Activated CD4-positive, alpha-beta T cell treated with anti-CD3 and anti-CD28 coated beads, Interleukin-2, amount 50 U/mL, for 24 hours (primary cell): ENCODE data around the gene SYK.

Experiments used
- DNase-seq, 2 donors: peaks; one replicate each; pipeline ENCODE4 v3.0.0-alpha.2; 2020; ENCODE audit warnings: low read depth in 1 of 2, low spot score in 1 of 2

SYK gene

DNA sequence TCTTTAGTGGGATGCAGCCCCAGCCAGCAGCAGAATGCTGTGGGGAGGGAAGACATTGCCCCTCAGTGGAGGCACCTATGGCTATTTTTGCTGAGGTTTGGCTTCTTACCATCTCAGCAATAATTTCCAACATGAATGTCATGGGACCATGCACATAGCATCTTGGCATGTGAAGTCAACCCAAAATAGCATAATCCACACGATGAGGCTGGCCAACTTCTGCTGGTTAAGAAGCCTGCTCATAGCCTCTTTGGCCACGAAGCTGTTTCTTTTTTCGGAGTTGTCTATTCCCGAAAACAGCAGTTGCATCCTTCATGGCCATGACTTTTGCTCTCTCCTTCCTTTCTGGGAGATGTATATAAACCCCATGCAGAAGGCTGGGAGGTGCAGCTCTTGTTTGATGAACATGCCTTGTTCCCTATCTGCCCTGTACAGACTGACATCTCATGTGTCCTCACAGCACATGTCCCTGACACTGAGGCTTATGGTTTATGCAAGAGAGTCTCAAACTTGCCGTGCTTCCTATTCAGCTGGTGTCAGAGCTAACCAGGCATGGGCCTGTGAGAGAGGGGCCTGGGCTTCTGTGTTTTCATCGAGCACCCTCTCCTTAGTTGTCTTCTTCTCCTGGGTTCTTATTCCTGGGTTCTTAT is 45.3 kb downstream of the SYK start:
- DNase-seq: no peak

GRCh38 chr9:90847971-90848370 is 46.4 kb downstream of the SYK start:
- DNase-seq: no peak

DNA sequence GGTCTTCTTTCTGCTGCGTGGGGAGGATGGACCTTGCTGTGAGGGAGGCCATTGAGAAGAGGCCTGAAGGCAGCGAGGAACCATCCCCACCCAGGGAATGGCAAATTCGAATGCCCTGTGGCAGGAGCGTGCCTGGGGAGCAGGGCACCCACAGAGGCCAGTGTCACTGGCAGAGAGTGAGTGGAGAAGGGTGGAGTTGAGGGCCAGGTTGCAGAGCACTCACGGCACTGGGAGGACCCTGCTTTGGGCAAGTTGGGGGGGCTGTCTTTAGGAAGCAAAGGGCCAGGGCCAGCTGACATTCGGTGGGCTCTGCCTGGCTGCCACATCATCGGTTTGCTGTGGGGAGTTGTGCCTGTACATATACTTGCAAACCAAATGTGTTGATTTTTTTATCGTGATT is 47.2 kb downstream of the SYK start:
- no peak for DNase-seq

DNA sequence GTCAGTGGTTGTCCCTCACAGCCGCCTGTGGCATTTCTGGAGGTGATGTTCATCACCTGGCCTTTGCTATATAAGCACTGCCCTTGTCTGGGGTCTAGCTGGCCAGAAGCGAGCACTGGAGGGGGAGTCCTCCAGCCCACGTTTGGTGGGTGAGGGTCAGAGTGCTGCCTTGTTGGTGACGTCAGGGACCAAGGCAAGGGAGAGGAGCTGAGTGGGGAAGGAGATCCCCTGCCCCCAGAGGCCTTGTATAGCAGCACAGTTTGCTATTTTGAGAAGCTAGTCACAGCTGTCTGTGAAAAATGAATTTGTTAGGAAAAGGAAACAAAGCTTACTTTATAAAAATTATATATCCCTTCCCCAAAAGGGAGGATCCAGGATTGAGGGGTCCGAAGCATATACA is 49.8 kb downstream of the SYK start:
- DNase-seq: no peak

GRCh38 chr9:90853945-90854344 is 52.3 kb downstream of the SYK start:
- DNase-seq: no peak

DNA sequence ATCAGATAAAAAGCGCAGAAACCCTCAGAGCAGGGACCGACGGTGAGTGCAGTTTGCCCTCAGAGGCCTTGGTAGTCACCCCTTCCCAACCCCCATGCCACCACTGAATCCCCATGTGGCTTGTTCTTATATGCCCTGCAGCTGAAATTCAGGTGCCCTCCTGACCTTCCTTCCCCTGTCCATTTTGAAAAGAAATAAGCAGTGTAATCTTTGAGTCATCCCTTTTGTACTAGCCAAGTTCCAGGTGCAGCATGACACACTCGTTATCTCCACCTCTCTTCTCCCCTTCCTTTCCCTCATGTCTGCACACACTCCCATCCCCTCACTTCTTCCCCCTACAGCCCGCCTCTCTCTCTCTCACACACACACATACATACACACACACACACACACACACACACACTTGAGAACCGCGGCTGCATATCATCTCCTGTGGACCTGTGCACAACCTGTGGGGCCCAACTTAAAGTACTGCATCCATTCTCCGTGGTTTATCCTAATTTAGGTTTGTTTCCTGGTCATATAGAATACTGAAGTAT is 53.1 kb downstream of the SYK start:
- DNase-seq: no peak

DNA sequence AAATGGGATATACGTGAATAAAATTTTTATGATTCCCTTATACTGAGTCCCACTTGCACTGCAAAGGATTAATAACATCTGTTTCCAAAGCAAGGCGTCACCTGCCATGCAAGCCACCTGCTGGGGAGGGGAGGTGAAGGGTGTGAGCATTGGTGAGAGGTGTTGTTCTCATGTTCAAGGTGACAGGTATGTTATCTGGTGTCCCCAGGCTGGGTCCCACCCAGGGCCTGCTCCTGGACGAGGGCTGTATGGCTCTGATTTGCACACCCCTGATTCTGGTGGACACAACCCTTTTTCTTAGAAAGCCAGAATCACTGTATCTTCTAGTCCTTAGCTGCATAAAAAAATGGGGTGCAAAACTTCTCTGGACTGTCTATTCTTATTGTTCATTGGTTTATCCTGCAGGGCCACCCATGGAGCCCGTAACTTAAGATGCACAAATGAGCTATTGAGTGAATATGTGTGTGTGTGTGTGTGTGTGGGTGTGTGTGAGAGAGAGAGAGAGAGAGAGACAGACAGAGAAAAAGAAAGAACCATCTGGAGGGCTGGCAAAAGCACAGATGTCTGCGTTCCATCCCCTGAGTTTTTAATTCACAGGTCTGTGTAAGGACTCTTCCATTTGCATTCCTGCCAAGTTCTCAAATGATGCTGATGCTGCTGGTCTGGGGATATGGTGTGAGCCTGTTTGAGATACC is 53.7 kb downstream of the SYK start:
- no peak for DNase-seq

GRCh38 chr9:90857091-90857490 is 55.5 kb downstream of the SYK start:
- no peak for DNase-seq

GRCh38 chr9:90857855-90858254 is 56.2 kb downstream of the SYK start:
- DNase-seq: no peak

- no peak for DNase-seq
Observed at GRCh38 chr9:90858457-90858901, 56.9 kb downstream of the SYK start.

DNA sequence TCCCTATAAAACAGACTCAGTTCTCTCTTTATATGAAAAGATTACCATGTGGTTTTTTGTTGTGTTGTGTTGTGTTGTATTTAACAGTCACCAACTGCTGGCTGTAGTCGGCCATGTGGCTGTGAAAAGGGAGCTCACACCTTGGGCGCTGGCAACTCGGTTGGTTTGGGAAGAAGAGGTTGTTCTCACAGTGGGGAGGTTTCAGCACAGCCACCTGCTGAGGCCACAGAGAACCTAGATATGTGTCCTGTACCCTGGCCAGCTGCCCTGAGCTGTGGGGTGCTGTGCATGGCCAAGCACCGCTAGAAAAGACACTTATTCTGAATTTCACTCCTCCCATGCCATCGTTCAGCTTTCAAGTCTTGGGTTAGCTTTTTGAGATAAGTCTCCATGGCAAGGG is 58.8 kb downstream of the SYK start:
- DNase-seq: no peak

DNA sequence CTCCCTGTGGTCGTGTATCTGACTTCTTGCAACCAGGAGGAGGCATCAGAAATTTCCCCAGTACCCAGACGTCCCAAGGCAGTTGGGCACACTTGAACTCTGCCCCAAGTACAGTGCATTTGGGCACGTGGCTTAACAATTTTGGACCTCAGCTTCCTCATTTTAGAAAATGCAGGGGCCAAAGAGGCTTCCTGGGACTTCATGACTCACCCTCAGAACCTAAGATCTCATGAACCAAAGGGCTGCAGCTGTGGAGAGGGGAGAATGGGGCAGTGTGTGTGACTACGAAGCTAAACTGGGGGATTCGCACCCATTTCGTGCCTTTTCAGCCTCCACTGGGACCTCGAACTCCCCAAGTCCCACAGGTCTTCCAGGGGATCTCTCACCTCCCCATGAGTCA is 59.2 kb downstream of the SYK start:
- no peak for DNase-seq

- DNase-seq: no peak
Observed at GRCh38 chr9:90861380-90861779, 59.8 kb downstream of the SYK start.

GRCh38 chr9:90861826-90862740 is 60.5 kb downstream of the SYK start:
- no peak for DNase-seq

DNA sequence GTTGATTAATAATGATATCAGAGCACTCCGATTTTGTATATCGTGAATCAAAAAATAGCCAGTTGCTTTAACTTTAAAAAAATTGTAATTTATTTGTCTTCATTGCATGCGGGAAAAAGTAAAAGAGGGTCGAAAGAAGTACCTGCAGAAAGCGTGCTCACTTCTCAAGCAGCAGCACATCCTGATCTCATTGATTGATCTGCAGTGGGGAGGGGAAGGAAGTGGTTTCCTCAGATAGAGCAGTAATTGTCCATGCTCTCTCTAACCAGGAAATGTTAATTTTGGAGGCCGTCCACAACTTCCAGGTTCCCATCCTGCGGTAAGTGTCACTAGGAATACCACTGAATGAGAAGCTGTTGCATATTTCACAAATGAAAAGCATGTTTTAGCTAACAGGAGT is 63.2 kb downstream of the SYK start:
- DNase-seq: no peak

DNA sequence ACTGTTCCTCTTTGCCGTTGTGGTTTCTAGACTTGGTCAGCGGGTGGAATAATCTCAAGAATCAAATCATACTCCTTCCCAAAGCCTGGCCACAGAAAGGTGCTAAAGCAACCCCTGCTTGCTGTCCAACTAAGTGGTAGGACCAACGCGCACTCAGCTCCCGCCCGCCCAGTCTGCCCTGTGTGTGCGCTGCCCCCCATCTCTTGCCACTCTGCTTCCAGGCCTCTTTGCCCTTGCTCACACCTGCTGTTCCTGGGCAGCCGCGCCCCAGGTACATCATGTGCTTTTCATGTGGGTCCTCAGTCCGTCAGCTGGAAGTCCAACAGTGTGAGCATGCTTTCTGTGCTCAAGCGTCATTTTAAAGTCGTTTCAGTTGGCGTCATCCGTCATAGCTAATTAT is 65.5 kb downstream of the SYK start:
- no peak for DNase-seq

DNA sequence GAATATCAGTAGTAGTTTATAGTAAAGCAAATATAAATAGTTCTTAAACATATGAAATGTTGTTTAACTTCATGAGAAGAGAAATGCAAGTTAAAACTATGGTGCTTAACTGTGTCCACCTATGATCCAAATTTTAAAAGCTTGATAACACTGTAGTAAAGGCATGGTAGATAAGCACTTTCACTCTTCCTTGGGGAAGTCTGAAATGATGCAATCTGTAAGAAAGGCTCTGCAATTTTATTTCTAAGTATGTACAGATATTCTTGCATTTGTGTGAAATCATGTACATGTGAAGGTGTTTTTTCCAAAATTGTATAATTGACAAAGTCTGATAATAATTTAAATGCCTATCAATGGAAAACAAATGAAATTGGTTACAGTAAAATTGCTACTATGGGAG is 66.9 kb downstream of the SYK start:
- no peak for DNase-seq

DNA sequence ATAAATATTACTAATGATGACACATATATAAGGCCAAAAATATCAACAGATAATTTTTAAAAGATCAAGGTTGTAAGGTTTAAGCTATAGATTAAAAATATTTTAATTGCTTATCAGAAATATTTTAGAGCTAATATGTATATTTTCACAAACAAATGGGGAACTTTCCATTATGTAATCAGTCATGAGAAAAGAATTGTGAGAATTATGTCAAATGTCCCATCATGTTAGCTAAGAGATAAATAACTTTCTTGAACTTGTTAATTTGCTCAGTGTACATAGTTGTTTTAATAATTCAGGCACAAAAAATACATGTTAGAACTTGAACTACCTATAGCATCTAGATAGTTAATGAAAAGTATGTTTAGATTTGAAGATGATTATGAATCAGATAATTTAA is 67.7 kb downstream of the SYK start:
- DNase-seq: no peak

GRCh38 chr9:90870621-90871326 is 69.2 kb downstream of the SYK start:
- DNase-seq: peak in 1 of 2 donors; percentile 26

DNA sequence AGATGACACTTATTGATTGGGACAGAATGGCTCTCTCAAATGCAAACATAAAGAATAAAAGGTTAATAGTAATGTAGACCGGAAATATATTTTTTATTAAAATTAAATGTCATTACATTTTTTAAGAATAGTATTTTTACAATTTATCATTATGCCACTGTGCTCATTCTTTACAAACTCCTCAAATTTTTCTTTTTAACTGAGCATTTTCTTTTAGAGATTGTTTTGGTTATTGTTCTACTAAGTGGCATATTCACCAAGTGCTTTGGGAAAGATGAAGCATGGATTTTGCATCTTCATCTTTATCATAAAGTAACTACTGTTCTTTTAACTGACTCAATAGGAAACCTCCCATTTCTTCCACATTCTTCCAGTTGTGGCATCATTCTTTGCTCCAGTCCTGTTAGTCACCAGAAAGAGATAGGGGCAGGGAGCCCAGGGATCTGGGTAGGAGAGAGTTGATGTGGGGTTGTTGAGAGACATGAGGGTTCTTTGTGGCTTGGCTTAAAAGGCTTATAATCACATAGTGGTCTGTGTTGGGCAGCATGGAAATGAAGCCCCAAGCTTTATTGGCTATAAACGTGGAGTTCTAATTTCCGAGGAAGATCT is 69.8 kb downstream of the SYK start:
- DNase-seq: no peak

DNA sequence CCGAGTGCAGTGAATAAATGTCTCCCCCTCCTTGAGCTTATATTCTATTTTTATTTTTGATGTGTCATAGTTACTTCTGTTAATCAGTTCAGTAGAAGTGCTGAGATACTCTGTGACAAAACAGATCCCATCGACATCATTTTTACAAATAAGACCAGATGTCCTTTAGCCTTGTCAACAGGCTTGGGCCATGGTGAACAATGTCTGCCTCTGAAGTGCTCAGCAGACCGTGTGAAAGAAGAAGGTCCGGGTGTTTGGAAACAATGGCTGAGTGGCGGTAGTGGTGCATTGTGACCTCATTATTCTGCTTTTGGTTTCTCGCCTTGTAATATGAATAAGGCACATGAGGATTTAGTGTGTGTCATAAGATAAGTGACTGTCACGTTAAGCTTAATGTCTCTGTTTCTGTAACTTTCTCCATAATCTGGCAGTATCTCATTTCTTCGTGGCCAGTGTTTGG is 71.2 kb downstream of the SYK start:
- no peak for DNase-seq
